HG02943 (cell line): ENCODE measurements around the gene CAPN10.
"Not testable (repeated sequence)": the region's sequence is repeated elsewhere in the genome, so short reads cannot be mapped to it uniquely, and the experiment has no call there.

Experiments
- ATAC-seq: cut with Tn5 transposase; IDR thresholded peaks from one replicate; pipeline ENCODE4 v1.9.1; 2021; ENCODE audit warnings: mild to moderate bottlenecking, low read depth, moderate library complexity; ENCODE audit not compliant: unreplicated experiment

Gene CAPN10

DNA sequence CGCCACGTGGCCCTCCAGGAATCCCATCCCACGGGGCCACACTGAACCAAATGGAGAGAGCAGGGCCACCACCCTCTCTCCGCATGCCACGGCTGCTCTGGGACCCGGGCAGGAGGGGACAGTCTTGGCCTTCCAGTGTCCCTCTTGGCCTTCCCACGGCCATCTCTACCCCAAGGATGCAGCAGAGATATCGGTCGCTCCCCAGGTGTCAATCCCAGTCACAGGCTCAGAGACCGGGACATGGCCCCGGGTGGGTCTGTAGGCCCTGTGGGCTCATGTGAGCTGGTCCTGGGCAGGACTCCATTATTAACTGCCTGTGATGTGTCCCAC lies 15.3 kb downstream of the CAPN10 start:
- ATAC-seq, result no peak

DNA sequence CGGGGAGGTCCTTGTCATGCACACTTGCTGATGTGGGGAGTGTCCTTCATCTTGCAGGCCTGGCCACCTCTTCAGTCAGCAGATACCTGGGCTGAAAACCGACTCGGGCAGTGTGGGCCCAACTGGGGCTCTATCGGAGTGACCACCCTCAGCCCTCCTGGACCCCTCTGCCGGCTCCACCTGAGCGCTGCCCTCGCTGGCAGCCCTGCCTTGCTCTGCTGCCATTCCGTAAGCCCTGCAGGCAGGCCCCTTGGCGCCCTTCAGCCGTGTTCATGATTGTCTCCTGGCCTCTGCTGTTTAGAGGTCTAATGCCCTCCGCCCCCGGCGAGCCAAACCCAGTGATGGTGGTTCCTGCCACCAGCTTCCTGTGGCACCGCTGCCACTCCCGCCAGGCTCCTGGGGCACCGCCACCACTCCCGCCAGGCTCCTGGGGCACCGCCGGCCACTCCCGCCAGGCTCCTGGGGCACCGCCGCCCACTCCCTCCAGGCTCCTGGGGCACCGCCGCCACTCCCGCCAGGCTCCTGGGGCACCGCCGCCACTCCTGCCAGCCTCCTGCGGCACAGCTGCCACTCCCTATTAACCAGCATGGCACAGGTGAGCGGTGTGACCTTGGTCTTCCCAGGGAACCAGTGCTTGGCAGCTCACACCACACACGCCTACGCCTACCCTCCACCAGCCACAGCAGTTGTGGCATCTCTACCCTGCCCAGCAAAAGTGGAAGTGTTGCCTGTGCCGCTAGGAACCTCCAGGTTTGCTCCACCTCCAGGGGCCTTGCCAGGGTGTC lies 15.9 kb downstream of the CAPN10 start:
- ATAC-seq, result no peak

DNA sequence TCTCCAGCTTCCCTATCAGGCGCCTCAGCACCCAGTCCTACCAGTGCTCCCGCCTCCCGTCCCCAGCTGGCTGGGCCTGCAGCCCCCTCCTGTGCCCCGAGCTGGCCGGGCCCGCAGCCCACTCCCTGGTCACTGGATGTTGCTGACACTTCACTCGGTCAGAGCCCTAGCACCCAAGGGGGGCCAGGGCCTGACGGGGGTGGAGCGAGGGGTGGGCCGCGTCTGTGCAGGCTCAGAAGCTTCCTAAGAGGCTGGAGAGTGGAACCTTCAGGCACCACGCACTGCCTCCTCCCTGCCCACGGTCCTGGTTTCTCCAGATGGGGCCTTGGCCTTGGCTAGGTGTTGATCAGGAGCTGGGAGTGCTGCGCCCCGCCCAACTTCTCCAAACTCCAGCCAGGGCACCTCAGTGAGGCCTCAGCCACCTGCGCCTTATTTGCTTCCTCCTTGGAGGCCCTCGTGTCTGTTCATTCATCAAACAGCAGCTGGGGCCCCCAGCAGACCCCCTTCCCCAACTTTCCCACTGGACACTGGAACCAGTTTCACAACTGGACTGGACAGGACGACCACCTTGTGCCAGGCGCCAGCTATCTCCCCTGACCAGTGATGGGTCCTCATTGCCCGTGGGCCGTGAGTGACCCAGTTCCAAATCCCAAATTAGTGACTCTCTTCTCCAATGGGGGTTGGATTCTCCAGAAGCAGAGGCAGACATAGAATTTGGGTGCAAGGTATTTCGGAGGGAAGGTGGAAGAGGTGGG lies 16.7 kb downstream of the CAPN10 start:
- no peak for ATAC-seq

DNA sequence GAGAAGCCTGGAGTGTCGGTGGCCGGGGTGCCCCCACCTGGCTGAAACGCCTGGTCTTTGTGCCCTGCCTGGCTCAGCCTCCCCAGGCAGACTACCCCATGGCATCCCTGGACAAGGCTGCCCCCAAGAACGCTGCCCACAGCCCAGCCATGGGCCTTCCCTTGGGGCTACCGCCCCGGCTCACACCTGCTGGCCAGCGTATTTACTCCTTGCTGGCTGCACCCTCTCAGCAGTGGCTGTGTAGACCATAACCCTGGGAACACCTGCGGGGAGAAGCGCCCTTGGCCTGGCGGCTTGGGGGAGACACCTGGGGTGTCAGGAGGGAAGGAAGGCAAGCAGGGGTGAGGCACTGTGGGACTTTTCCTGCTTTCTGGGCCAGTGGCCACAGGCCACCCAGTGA lies 17.3 kb downstream of the CAPN10 start:
- ATAC-seq, result no peak

DNA sequence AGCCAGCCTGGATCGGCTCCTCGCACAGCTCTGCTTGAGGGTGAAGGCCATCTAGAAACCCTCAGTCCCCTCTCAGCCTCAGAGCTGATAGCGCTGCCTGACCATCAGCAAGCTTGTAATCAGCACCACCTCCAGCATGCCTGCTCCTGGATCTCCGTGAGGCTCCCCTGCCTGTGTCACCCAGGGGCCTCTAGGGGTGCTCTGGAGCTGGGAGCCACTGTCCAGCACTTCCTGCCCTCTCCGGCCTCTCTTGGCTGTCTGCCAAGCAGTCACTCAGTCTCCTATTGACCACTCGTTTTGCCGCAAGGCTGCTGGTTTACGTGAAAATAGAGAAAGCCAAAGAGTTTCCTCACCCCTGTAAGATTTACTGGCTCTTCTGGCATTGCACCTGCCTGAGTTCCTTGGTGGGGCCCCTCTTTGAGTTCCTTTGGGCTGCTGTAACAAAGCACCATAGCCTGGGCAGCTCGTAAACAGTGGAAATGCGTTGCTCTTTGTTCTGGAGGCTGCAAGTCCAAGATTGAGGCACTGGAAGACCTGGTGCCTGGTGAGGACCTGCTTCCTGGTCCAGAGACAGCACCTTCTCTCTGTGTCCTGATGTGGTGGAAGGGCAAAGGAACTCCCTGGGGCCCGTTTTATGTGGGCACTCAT lies 17.9 kb downstream of the CAPN10 start:
- ATAC-seq, result no peak

DNA sequence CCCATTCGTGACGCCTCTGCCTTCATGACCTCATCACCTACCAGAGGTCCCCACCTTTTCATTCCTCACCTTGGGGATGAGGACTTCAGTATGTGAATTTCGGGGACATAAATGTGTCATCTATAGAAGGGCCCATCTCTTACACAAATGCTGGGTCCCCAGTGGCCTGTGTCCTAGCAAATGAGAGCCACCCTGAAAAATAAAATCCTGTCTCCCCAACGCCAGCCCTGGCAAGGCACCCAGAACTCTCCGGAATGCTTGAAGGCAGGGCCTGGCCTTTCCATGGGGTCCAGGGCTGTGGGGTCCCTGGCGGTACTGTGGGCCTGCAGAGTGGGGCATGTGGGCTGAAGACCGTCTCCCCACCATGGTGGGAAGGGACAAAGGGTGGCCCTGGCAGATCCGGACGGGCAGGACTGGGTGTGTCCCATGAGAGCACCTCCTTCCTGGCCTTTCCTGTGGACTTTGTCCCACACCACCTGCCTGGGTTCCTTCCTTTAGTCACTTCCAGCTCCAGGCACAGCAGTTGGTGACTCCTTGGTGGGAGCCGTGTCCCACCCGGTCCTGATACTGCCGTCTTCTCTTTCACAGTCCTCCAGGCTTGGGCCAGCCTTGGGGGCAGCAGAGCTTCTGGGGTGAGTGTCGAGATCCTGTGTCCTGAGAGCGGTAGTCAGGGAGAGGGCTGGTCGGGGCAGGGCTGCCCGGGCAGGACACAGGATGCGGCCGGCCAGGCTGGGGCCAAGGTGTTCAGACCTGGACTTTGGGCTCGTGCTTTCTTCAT lies 18.6 kb downstream of the CAPN10 start:
- ATAC-seq, result no peak

DNA sequence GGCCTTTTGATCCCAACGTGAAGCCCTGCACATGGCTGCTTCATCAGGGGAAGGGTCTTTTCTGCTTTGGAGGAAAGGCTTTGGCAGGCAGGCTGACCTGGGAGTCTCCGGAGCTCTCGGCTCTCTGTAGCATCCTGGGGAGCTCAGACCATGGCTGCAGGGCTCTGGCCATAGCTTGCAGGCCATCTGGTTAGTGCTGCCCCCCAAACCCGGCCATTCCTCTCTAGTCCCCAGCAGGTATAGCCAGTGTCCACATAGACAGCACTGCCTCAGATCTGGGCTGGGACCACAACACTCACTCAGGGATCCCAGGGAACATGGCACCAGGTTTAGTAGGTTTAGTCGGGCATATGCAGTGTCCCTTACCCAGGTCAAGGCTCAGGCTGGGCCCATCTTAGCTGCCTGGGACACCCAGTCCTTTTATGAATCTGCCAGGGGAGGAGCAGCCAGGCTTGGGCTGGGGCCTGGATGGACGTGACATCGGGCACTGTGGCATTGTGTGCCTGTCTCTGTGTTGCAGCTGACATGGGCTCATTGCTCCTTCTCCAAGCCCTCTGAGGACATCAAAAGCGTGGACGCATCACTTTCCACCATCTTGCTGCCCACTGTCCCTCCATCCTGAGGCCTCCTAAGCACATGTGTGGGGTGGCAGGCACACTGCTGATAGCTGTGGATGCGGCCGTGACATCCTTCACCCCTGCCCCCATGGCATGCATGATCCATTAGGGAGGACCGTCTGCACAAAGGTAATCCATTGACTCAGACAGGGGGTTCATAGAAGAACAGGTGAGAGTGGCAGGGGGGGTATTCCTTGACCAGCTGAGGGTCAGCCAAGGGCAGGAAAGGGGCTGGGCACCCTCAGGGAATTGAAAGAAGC lies 19.6 kb downstream of the CAPN10 start:
- ATAC-seq, result no peak

DNA sequence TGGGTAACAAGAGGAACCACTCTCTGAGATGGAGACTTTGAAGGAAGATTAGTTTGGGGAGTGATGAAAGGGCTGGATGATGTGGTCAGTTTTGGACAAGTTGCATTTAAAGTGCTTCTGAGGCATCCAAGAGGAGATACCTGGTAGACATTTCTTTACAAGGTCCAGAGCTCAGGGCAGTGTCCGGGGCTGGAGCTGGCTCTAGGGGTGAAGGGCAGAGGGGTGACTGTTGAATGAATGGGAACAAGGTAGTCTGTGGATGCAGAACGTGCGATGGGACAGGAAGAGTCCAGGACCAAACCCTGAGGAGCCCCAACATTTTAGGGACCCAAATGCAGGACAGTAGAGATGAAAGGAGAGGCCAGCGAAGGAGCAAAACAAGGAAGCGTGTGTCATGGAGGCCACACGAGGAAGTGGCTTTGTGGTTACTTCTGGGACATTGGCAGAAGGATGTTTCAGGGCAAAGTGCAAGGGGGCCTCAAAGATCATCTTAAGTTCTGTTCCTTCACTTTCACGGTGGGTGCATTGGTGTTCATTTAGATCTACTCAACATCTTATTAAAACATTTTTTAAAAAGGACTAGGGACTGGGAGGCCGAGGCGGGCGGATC lies 25.2 kb downstream of the CAPN10 start:
- no peak for ATAC-seq

DNA sequence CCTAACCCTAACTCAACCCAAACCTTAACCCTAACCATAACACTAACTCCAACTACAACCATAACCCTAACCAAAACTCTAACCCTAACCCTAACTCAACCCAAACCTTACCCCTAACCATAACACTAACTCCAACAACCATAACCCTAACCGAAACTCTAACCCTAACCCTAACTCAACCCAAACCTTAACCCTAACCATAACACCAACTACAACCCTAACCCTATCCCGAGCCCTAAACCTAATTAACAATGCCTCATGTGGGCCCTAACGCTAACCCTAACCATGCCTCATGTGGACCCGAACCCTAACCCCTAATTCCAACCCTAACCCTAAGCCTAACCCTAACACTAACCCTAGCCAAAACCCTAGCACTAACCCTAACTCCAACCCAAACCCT lies 27.2 kb downstream of the CAPN10 start:
- no peak for ATAC-seq

DNA sequence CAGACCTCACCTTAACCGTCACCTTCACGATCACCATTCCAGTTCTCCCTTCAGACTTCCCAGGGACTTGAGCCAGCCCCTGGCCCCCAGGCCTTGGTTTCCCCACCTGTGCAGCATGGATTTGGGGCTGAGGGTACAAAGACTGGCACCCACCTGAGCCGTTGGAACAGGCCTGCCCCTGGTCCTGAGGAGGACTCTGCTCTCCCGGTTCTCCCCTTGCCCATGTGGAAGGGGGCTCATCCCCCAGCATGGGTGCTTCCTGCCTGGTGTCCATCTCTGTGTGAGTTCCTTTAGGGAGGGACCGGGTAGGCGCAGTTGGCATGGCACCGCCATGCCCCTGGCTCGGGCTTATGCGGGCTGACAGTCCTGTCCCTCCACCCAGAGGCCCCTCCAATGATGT lies 27.9 kb downstream of the CAPN10 start:
- no peak for ATAC-seq

DNA sequence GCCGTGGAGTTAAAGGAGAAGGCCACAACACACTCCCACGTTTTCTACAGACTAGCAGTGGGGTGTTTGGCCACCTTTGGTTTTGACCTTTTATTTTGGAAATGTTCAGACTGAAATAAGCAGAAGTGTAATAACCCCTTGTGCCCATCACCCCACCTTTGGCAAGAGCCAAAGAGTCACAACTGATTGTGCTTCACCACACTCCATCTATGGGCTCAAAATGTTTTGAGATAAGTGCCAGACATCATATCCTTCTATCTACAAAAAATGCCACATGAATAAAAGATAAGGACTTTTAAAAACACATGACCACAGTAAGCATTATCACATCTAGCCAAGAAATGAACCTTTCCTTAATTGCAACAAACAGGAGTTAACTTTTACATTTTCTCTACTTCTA lies 28.9 kb downstream of the CAPN10 start:
- no peak for ATAC-seq

DNA sequence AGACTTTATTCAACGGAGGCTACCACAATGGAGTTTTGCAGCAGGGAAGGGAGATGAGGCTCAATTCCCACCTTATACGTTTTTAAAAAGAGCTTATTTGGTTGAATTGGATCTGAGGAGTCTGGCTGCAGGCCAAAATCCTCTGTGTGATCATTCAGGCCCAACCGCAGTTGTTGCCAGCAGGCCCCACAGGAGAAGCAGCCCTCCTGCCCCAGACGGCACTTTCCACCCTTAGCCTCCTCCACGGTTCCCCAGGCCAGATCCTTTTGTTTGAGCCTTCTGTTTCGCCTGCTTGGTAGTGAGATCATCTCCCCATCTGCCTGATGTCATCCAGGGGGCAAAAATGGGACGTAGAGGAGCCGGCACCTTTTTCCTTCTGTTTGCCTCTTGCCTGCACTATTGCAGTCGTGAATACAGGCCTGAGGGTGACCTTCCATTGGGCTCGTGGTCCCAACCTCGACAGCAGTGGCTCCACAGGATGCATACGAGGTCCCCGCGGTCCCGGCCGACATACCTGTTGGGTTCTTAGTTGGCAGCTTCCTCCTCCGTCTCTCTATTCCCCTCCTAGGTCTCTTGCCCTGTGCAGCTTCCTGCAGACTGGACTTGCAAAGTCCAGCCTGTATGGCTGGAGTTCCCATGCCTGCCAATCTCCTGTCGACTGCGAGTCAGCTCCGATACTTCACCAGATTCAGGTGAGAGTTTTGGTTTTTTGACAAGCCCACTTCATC lies 29.4 kb downstream of the CAPN10 start:
- no peak for ATAC-seq

DNA sequence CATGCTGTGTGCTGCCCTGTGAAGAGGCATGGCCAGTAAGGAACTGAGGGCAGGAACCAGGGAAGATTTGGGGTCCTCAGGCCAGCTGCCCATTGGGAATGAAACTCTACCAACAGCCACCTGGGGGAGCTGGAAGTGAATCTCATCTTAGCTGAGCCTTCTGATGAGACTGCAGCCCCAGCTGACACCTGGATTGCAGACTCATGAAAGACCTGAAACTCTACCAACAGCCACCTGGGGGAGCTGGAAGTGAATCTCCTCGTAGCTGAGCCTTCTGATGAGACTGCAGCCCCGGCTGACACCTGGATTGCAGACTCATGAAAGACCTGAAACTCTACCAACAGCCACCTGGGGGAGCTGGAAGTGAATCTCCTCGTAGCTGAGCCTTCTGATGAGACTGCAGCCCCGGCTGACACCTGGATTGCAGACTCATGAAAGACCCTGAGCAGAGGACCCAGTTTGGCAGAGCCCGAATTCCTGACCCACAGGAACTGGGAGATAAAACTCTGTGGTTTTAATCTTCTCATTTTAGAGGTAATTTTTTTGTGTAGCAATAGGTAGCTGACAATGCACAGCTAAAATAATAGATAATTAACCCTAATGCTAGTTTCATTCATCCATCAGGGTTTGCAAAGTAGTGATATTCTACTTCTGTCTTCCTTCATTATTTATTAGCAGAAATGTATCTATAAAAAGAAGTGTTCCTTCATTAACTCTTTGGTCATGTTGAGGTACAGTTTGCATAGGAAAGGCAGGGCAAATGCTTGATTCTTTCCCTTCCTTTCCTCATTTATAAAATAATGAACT lies 30.5 kb downstream of the CAPN10 start:
- ATAC-seq, result not testable (repeated sequence)

DNA sequence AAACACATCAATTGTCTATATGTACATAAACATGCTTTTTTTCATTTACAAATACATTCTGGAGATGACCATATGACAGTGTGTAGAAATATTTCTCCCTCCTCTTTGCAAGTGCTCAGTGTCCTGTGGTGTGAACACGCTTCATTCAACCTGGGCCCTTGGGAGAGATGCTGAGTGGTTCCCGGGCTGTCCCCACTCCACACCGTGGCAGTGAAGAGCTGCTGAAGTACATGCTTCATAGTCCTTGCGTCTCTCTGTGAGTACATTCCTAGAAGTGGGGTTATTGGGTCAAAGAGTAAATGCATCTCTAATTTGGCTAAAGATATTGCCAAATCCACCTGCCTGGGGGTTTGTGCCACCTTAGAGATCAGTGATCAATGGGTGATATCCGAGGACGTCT lies 32.2 kb downstream of the CAPN10 start:
- ATAC-seq, result no peak

DNA sequence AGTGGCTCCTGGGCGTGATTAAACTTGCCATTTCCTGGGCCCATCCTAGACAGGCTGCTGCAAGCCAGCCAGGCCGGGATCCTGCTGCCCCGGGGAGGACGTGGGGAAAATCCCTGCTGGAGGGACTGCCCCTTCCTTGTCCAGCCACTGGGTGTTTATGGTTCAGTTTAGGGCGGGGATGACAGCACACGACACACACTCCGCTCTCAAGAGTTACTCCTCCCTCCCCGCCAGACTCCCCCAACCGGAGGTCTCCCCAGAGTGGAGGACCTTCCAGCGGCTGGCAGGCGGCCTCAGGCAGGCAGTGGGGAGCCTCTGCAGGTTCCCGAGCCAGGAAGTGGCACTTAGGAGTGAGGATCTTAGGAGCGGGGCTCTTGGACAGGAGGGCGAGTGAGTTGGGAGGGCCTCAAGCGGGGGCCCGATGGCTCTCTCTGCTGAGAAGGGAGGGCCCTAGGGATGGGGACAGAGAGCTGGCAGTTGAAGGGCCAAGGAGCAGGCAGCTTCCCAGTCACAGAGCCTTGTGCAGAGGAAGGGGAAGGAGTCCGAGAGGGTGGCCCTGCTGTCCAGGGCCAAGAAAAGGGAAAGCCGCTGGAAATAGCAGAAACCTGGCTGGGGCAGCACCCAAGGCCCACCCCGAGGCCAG lies 33.1 kb downstream of the CAPN10 start:
- no peak for ATAC-seq

DNA sequence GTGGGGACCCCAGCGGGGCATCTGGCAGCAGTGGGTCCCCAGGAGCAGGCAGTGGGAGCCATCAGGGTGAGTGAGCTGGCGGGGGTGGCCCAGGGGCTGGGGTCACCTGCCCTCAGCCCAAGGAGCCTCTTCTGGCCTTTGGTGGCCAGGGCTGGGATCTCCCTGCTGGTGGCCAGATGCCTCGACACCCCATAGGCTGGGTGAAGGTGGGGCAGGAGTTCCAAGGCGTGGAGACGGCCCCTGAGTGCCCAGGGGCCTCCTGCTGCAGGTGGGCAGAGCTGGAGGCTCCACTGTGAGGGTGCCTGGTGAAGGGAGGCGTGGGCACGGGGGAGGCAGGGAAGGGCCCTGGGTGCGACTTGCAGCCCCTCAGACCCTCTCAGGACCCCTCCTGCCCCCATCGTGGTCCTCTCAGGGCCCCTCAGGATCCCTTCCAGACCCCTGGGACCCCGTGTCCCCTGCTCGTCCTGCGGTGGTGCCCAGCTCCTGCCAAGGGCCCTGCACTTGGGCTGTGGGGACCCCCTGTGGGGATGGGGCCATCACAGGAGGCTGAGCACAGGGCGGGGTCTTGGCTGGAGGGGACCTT lies 33.7 kb downstream of the CAPN10 start:
- no peak for ATAC-seq

DNA sequence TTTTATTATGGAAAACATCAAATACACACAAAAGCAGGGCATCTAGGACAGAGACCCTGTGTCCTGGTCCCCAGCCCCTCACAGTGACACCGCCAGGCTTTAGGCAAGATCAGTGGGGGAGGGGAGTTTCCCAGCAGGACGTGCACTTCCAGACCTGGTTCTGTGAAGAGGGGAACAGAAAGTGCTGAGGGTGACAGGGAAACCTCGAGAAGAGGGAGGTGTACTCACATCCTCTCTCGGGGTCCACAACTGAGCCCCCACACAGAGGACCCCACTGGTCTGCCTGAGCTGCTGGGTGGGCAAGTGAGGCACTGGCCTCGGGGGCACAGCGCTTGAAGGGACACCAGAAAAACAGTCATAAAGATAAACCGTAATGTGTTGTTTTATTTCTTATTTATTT lies 34.3 kb downstream of the CAPN10 start:
- no peak for ATAC-seq
